NCI-H1436 (cell line): ENCODE measurements around the gene CDA.

Experiments used
- DNase-seq: peaks from one replicate; lab custom pipeline; 2025; lab: John Stamatoyannopoulos, UW

CDA gene

DNA sequence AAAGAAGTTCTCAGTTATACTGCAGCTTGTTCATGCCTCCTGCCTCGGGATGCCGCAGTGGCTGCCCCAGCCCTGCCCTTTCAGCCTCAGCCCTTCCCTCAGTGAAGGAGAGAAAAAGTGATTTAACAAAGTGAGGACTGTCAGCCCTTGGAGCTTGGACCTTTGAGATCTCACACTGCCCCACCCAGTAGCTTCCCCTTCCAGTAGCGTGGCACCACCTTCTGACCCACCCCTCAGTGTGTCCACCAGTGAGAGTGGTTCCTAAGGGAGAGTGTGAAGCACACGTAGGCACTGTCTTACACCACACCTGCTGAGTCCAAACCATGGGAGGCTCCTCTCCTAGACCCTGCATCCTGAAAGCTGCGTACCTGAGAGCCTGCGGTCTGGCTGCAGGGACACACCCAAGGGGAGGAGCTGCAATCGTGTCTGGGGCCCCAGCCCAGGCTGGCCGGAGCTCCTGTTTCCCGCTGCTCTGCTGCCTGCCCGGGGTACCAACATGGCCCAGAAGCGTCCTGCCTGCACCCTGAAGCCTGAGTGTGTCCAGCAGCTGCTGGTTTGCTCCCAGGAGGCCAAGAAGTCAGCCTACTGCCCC, at the start of gene CDA:
Gene CDA, plus strand, starts transcription at position 464 of the 592 bp plus-strand sequence. Its CDS starts 33 bp downstream, at position 497.
- no peak for DNase-seq

DNA sequence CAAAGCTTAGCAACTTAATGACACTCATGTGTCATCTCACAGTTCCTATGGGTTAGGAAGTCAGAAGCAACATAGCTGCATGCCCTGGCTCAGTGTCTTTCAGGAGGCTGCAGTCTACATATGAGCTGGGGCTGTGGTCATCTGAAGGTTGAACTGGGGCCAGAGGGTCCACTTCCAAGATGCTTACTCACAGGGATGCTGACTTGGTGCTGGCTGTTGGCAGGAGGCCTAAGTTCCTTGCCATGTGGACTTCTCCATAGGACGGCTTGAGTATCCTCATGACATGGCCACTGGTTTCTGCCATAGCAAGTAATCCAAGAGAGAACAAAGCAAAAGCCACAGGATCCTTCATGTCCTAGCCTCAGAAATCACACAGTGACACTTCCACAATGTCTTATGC, 48.6 kb upstream of the CDA start:
- no peak for DNase-seq

DNA sequence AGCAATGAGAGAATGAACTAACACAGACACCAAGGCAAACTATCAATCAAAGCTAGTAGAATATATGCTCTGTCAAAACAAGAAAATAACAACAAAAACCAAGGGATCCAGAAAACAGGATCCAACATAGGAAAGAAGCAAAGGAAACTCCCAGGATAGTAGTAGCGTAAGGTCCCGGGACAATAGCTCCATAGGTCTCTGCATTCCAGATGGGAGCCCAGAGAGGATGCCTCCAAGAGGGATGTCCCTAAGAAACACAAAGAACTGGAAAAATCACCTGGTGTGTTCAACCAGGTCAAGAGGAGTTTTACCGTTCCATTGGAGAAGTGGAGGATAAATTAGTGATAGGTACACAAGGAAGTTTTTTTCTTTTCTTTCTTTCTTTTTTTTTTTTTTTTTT, 42.3 kb upstream of the CDA start:
- no peak for DNase-seq

DNA sequence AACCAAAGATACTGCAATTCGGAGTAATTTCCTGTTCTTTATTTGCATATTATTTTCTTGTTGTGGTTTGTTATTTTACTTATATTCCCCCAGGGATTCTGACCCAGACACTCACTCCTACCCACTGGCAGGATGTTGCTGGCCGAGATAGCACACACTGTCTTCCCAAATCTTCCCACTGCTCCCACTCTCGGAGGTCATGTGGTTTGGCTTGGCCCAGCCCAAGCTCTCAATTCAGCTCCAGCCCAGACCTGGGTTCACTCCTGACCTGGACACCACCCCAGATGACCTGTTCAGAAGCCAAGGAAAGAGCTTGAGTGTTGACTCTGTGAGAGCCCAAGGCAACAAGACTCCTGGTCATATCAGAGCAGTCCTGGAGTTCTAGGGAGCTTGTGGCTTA, 37.7 kb upstream of the CDA start:
- DNase-seq = no peak

DNA sequence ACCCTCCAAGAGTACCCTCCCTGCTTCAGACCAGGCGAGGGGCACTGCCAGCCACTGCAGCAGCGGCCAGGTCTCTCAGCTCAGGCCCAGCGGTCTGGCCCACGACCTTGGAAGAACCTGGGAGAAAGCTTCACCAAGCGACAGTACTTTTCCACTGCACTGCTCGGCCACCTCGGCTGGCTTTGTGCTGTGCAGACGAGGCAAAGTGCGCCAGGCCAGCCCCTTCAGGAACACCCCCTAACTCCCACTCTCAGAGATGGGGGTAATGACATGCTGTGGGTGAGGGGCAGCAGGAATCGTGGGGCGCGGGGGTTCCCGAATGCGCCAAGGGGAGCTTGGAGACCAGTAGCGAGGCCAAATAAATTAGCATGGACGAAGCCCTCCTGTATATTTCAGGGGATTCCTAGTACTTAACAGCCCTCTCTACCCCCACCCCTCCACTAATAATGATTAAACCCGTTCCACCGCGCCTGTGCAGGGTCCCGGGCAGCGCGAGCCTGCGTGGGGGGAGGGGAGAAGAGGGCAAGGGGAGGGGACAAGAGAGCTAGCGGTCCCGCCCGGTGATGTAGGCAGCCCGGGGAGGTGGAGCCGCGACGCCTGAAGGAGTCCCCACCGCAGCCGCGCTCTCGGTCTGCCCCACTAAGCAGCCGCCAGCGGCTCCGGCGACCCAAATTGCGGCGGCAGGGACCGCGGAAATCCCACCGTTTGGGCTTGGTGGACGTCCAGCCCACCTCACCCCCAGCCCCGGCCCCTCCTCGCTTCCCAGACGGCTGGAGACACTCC, 36.8 kb upstream of the CDA start, which contains the start of gene FAM43B:
Gene FAM43B, plus strand, starts transcription at position 629 of the 783 bp plus-strand sequence. CDS start 401 bp downstream, outside the sequence.
- DNase-seq = peak; percentile 12

DNA sequence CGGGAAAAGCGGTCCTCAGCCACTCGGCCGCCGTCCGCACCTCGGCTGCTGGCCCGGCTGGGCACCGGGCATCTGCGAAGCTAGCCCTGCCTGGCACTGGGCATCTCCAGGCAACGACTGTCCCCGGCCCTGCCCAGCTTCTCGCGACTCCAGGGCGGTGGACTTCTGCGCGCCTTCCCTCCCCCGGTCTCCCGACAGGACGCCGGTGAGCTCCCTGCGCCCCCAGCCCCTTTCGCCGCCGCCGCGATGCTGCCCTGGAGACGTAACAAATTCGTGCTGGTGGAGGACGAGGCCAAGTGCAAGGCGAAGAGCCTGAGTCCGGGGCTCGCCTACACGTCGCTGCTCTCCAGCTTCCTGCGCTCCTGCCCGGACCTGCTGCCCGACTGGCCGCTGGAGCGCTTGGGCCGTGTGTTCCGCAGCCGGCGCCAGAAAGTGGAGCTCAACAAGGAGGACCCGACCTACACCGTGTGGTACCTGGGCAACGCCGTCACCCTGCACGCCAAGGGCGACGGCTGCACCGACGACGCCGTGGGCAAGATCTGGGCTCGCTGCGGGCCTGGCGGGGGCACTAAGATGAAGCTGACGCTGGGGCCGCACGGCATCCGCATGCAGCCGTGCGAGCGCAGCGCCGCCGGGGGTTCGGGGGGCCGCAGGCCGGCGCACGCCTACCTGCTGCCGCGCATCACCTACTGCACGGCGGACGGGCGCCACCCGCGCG, 36.0 kb upstream of the CDA start:
- DNase-seq = no peak

DNA sequence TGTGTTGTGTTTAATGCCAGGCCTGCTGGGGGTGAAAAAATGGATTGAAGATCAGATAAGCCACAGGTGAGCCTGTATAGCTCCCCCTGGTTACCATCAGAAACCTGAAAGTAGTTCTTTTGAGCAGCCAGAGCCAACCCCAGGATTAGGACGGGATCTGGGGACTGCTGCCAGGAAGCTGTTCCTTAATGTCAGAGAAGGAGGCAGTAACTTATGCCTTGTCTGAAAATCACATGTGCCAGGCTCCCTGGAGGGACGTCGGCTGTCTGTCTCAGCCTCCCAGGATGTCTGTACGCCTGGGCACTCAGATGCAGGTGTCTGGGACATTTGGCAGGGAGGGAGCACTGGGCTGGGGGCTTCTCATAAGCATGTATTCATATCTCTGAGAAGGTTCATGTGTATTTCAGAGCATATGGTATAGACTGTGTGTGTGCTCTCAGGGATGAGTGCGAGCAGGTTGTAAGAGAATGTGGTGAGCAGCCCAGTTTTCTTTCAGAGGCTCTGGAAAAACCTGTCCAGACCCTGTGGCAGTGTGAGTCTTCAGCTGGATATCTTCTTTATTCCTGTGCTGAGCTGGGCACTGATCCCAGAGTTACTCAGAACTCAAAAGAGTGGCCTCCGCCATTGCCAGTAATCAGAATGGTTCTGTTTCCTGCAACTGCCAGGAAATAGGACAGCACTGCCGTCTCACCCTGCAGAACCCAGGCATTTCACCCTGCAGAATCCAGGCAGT, 33.7 kb upstream of the CDA start:
- no peak for DNase-seq

DNA sequence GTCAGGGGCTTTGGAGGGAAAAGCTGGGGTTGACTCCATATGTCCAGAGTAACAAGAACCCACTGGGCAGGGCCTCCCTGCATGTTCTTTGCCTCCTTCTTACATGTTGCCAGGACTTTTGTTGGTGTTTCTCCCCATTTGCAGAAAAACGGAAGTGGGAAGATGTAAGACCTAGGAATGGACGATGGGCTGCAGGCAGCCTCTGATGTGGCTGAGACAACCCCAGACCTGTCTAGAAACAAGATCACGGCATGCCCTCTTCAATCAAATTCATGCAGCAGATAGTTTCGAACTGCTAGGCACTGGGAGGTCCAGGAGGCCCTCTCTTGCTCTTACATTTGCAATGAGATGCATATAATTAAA, 33.2 kb upstream of the CDA start:
- no peak for DNase-seq

DNA sequence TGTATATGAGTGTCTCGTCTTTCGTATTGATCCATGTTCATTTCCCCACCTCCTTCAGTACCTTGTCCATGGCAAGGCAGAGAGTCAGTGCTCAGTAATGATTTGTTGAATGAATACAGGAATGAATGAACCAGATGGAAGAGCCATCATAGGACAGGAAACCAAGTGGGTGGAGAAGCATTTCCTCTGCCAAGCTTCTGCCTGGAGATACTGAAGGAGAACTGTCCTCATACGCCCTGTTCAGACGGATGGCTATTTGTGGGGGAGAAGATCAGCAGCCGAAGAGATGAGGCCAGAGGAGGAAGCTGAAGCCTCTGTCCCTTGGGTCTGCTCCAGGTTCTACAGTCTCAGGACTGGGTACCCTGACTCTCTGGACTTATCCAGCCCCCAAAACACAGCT, 30.7 kb upstream of the CDA start:
- DNase-seq = no peak

DNA sequence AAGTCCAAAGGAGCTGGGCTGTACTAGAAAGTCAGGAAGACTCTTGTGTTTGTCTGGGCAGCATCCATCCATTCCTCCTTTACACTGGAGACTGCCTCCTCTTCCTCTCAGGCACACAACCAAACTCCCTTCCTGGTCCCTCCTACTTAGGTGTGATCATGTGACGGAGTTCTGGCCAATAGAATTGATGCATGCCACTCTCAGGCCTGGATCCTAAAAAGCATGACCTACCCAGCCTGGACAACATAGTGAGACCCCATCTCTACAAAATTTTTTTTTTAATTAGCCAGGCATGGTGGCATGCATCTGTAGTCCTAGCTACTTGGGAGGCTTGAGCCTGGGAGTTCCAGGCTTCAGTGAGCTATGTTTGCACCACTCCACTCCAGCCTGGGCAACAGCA, 27.9 kb upstream of the CDA start:
- DNase-seq = no peak

DNA sequence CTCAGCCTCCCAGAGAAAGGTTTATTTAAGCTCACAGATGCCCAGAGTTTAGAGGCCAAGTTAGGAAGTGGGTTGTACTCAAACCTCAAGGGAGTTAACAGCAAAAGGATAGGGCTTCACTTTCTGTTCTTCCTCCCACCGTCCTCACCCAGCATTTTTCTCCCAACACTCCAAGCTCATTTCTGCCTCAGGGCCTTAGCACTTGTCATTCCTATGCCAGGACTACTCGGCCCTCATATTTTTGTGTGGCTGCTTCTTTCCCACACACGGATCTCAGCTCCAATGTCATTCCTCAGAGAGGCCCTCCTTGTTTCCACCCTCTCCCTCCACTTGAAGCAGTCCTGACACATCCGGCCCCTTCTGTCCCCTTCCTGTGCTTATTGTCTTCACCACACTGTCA, 23.7 kb upstream of the CDA start:
- DNase-seq = no peak

DNA sequence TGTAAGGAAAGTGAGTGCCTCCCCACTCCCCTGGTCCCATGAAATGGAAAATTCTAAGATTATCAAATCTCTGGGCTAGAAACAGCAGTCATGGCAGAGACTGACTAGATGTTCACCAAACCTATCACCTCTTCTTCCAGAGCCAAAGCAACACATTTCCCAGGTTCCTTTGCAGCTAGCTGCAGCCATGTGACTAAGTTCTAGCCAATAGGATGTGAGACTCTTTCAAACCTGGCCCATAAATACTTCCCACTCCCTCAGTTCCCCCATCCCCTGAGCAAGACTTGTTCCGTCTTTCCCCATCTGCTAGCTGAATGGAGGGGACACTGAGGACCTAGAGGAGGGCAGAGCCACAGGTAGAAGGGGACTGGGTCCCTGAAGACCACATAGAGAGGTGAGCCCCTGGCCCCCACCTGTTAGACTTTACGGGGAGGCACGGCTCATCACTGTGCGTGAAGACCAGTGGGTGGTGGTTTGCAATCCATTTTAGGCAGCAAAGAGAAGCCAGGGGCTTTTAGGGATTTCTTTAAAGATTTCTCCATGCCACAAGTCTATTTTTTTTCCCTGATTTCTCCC, 19.3 kb upstream of the CDA start:
- DNase-seq = no peak

DNA sequence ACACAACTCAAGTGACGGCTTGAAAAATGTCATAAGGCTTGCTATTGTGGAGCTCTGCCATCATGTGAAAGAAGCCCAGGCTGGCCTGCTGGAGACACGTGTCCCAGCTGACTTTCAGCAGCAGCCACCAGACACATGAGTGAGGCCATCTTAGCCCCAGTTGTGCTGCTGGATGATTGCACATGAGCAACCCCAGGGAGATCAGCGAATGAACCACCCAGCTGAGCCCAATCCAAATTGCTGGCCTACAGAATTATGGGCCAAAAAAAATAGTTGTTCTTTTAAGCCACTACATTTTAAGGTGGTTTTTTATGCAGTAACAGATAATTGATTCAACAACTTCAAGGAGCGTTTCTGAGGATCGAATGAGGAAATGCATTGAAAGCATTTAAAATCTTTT, 17.5 kb upstream of the CDA start:
- DNase-seq = no peak

DNA sequence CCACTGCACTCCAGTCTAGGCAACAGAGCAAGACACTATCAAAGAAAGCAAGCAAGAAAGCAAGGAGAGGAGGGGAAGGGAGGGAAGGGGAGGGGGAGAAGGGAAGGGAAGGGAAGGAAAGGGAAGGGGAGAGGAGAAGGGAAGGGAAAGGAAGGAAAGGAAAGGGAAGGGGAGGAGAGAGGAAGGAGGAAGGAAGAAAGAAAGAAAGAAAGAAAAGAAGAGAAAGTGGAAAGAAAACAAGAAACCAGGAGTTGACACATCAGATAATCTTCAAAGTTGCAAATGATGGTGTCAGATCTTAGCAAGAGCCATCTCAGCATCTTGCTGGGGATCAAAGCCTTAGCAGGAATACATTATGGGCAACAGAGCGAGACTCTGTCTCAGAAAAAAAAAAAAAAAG, 14.9 kb upstream of the CDA start:
- DNase-seq = no peak

DNA sequence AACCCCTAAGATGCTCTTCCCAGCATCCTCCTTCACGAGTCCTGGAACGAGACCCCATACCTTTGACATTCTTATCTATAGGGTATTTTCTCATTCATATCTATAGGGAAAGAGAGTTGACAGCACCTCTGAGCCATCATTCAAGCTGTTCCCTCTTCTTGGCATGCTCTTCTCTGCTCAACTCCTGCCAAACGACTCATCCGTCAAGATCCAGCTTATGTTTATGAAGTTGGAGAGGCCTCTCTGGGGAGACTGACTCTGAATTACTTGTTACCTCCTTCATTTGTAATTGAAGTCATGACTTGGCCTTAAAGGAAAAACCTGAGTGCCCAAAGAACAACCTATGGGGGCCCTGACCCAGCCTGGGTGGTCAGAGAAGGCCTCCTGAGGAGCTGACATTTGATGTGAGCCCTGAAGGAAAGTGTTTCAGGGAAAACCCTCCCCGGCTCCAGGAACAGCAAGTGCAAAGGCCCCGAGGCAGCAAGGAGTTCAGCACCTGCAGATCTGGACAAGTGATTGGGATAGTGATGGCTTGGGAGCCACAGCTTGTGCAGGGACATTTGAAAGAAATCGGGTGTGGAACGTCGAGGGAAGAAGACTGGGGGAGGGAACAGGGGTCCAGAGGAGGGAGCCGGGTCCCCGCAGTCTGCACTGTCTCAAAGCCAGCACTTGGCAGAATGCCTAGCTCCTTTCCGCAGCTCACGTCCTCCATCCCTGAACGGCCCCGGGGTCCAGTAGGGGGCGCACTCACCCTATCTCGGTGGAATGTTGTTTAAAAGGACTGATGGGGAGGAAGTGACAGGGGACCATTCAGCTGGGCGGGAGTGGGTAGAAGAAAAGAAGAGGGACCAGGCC, 14.0 kb upstream of the CDA start:
- peak; percentile 61 for DNase-seq

DNA sequence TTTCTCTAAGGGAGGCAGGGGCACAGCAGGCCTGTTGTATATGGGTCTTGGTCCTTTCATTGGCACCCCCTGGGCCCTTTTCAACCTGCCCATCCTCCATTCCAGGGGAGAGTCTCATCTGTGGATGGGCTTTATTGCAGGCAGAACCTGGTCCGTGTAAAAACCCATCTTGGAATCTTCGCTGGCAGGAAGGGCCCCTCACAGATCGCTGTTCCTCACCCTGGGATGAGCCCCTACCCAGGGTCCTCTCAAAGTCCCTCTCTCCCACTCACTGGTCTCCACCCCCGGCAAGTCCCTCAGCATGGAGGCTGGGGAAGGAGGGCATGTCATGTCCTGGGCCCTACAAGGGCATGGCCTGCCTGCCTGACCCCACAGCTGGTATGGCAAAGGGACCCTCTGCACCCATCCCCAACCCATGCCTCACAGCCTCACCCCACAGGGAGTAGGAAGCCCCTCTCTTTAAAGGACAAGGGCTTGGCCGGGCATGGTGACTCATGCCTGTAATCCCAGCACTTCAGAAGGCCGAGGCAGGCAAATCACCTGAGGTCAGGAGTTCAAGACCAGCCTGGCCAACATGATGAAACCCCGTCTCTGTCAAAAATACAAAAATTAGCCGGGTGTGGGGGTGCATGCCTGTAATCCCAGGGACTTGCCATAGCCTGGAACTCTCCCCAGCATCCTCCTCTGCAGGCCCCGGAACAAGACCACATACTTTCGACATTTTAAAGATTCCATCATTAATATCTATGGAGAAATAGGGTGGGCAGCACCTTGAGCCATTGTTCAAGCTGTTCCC, 13.2 kb upstream of the CDA start:
- DNase-seq = no peak

DNA sequence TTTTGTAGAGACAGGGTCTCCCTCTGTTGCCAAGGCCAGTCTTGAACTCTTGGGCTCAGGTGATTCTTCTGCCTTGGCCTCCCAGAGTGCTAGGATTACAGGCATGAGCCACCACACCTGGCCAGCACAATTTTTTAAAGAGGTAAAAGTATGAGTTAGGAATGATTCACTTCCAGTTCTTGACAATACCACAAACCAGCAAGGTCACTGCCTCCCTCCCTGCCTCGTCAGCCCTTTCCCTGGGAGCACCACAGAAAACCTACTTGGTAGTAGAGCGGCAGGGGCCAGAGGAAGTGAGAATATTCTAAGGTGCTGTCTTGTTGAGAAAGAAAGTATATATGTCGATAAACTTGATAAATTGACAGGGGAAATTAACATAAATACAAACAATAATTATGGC, 10.8 kb upstream of the CDA start:
- no peak for DNase-seq

DNA sequence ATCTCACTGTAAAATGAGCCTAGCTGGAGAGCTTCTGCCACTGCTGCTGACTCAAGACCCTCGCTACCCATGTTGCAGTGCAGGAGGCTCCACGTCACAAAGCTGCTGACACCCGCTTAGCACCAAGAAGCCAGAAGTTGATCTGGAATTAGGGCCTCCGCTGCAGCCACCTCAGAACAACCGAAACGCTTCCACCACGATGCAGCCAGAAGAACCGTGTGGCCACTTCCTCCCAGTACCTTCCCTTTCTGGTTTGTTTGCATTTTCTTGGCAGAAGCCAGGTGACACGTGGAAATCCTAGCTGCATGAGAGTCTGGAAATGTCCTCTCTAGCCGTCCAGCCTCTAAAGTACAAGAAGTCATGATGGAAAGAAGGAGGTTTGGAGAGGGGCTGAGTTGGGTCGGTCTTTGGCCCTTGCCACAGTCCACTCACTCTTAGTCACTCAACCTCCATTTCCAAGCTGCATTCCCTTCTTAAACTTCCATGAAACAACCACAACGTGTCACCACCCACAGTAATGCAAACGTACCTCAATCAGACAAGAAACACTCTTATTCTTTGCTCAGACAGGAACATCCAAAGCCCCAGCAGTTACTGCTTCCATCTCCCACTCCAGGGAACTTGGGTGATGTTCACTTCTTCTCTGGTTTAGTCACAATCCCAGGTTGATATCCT, 10.0 kb upstream of the CDA start:
- no peak for DNase-seq

DNA sequence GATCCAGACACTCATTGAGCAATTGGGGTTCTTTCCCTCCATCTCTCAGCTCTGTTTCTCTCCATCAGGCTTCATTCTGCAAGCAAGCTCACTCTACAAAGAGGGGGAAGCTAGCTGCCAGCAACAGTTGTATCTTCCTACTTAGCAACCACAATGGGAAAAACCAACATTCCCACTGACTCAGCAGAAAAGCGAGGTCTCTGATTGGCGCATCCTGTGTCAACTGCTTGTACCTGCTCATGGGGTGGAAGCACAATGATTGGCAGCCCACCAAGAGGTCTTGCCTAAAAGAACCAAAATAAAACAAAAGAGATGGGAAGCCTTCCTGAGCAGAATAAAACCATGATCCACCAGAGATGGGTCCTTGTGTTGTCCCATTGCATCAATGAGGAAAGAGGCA, 4.0 kb upstream of the CDA start:
- DNase-seq = no peak
